OCI-LY3 (cell line): ENCODE data around the gene XNDC1N.
A peak's percentile ranks its signal among the peaks of the same experiment; 100 is the strongest.

Source experiments
- H2AFZ ChIP-seq: fragments of 200-600, 300-600 bp; shearing (Covaris generic); 2 replicates; pipeline ENCODE4 v1.6.0; 2014; ENCODE audit warnings: antibody characterized with exemption, low read depth, low read length
- H3K27ac ChIP-seq: fragments of 200-600, 300-600 bp; sonication (generic); 2 replicates; pipeline ENCODE4 v1.5.1; 2014; ENCODE audit warnings: mild to moderate bottlenecking, low read length, moderate library complexity, mixed read lengths
- H3K27me3 ChIP-seq: fragments of 200-600, 300-600 bp; sonication (generic); 2 replicates; pipeline ENCODE4 v1.6.1; 2014; ENCODE audit warnings: low read depth, low read length, mixed read lengths
- H3K36me3 ChIP-seq: fragments of 200-600, 300-600 bp; sonication (generic); replicated peaks from 2 replicates; pipeline ENCODE3; 2014; ENCODE audit warnings: low read depth, low read length, mixed read lengths
- H3K4me1 ChIP-seq: fragments of 300-600, 200-600 bp; sonication (generic); 2 replicates; pipeline ENCODE4 v1.6.1; 2014; ENCODE audit warnings: low read length, mixed read lengths
- H3K4me2 ChIP-seq: fragments of 200-600, 300-600 bp; sonication (generic); 2 replicates; pipeline ENCODE4 v1.6.1; 2014; ENCODE audit warnings: low read length, mixed read lengths
- H3K4me3 ChIP-seq: fragments of 300-600, 200-600 bp; sonication (generic); 2 replicates; pipeline ENCODE4 v1.5.1; 2014; ENCODE audit warnings: antibody characterized with exemption, mild to moderate bottlenecking, low read length, moderate library complexity
- H3K79me2 ChIP-seq: fragments of 300-600, 200-600 bp; shearing (Covaris generic); 2 replicates; pipeline ENCODE4 v1.6.1; 2014; ENCODE audit warnings: mild to moderate bottlenecking, low read length, mixed read lengths
- H3K9ac ChIP-seq: fragments of 300-600, 200-600 bp; shearing (Covaris generic); 2 replicates; pipeline ENCODE4 v1.6.0; 2014; ENCODE audit warnings: mild to moderate bottlenecking, low read length, moderate library complexity
- H3K9me3 ChIP-seq: fragments of 200-600, 300-600 bp; shearing (Covaris generic); 2 replicates; pipeline ENCODE4 v1.6.1; 2014; ENCODE audit warnings: low read length, mixed read lengths; ENCODE audit not compliant: insufficient read depth
- H4K20me1 ChIP-seq: fragments of 200-600, 300-600 bp; sonication (generic); 2 replicates; pipeline ENCODE4 v1.6.1; 2016; ENCODE audit warnings: low read length, mixed read lengths; ENCODE audit not compliant: insufficient read depth
- EZH2phosphoT487 ChIP-seq: fragments of 200-600 bp; shearing (Covaris generic); IDR thresholded peaks from 2 replicates; pipeline ENCODE4 v1.6.1; 2018; ENCODE audit warnings: antibody characterized with exemption, mixed run types, low read depth
- TF ChIP-seq, protein P1 (sequence below): fragments of 200-600, 300-600 bp; sonication (generic); IDR thresholded peaks from 2 replicates; pipeline ENCODE4 v1.5.1; 2014; ENCODE audit warnings: antibody characterized with exemption, low read length, low read depth

Gene XNDC1N

GRCh38 chr11:71971680-71972079 is 43.3 kb upstream of the XNDC1N start:
- TF ChIP-seq EZH2phosphoT487: no peak
- TF ChIP-seq, protein P1, sequence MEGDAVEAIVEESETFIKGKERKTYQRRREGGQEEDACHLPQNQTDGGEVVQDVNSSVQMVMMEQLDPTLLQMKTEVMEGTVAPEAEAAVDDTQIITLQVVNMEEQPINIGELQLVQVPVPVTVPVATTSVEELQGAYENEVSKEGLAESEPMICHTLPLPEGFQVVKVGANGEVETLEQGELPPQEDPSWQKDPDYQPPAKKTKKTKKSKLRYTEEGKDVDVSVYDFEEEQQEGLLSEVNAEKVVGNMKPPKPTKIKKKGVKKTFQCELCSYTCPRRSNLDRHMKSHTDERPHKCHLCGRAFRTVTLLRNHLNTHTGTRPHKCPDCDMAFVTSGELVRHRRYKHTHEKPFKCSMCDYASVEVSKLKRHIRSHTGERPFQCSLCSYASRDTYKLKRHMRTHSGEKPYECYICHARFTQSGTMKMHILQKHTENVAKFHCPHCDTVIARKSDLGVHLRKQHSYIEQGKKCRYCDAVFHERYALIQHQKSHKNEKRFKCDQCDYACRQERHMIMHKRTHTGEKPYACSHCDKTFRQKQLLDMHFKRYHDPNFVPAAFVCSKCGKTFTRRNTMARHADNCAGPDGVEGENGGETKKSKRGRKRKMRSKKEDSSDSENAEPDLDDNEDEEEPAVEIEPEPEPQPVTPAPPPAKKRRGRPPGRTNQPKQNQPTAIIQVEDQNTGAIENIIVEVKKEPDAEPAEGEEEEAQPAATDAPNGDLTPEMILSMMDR: no peak

DNA sequence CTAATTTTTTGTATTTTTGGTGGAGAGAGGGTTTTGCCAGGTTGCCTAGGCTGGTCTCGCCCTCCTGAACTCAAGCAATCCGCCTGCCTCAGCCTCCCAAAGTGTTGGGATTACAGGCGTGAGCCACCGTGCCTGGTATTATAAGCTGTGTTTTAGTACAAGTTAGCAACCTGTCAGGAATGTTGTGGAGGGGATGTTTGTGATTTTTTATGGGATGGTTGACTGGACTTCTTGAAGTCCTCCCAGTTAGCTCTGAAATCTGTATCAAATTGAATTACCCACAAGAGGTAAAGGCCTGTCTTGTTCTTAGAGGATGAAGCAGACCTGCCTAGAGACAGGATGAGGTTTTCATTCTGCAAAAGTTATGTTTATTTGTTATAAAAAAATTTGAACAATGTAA is 36.2 kb upstream of the XNDC1N start:
- Histone ChIP-seq H3K4me3 (no peak overlapping the region), H3K36me3 (peaks cover 37% of the 10 kb centered on the region), H2AFZ (no peak overlapping the region), H3K4me2 (no peak overlapping the region), H3K9me3 (no peaks in the 10 kb centered on the region), H3K9ac (no peak overlapping the region), H3K79me2 (peaks cover 14% of the 10 kb centered on the region), H3K27me3 (no peaks in the 10 kb centered on the region), H3K27ac (no peak overlapping the region), H4K20me1 (peaks cover 19% of the 10 kb centered on the region), H3K4me1 (peaks cover 18% of the 10 kb centered on the region)
- TF ChIP-seq, protein P1: no peak
- no peak for TF ChIP-seq EZH2phosphoT487

More at GRCh38 chr11:71971680-71972079, 43.3 kb upstream of the XNDC1N start:
- H3K4me3 ChIP-seq: no peak overlapping the region
- H3K4me2 ChIP-seq: no peak overlapping the region
- H3K9me3 ChIP-seq: no peaks in the 10 kb centered on the region
- H2AFZ ChIP-seq: no peak overlapping the region
- H4K20me1 ChIP-seq: no peaks in the 10 kb centered on the region
- H3K27ac ChIP-seq: no peak overlapping the region
- no peak overlapping the region for H3K9ac ChIP-seq
- H3K4me1 ChIP-seq: peaks cover 3% of the 10 kb centered on the region
- no peaks in the 10 kb centered on the region for H3K79me2 ChIP-seq
- peaks cover 28% of the 10 kb centered on the region for H3K36me3 ChIP-seq
- H3K27me3 ChIP-seq: no peaks in the 10 kb centered on the region

- TF ChIP-seq, protein P1: no peak
- TF ChIP-seq EZH2phosphoT487: no peak
- H3K4me2 ChIP-seq: no peak overlapping the region
Measured at GRCh38 chr11:71963468-71963867, 35.1 kb upstream of the XNDC1N start.

DNA sequence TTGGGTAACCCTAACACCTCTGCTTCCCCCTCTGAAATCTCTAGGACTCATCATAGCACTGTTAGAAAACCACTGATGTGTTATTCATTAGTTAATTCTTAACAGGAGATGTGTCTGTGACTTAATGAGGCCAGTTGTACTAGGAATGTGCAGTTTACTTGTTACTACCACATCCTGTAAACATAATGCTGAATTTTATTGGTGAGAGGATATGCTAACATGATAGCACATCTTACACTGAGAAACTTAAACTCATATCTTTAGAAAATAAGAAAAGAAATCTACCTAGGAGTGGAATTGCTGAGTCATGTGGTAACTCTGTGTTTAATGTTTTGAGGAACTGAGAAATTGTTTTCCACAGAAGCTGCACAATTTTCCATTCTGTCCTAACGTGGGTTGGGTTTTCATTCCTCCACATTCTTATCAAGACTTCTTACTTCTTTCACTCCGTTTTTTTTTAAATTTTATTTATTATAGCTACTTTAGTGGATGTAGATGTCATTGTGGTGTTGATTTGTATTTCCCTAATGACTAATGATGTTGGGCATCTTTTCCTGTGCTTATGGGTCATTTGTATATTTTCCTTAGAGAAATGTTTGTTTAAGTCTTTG is 34.1 kb upstream of the XNDC1N start:
- peaks cover 19% of the 10 kb centered on the region for H3K79me2 ChIP-seq
- H2AFZ ChIP-seq: no peak overlapping the region
- TF ChIP-seq, protein P1: no peak
- no peak for TF ChIP-seq EZH2phosphoT487
- peaks cover 23% of the 10 kb centered on the region for H4K20me1 ChIP-seq
- peaks cover 18% of the 10 kb centered on the region for H3K4me1 ChIP-seq
- H3K9ac ChIP-seq: no peak overlapping the region
- H3K27me3 ChIP-seq: no peaks in the 10 kb centered on the region
- H3K4me2 ChIP-seq: peak overlapping the region; percentile 45
- H3K4me3 ChIP-seq: 0 out of 2 replicates have a peak overlapping the region, but pooled peaks have one; percentile 2
- H3K27ac ChIP-seq: peak overlapping the region; percentile 68
- H3K9me3 ChIP-seq: no peaks in the 10 kb centered on the region
- H3K36me3 ChIP-seq: peaks cover 30% of the 10 kb centered on the region

More at GRCh38 chr11:71963468-71963867, 35.1 kb upstream of the XNDC1N start:
- no peak overlapping the region for H3K27ac ChIP-seq
- H2AFZ ChIP-seq: no peak overlapping the region
- H3K9me3 ChIP-seq: no peaks in the 10 kb centered on the region
- peaks cover 34% of the 10 kb centered on the region for H3K36me3 ChIP-seq
- H3K4me1 ChIP-seq: peaks cover 18% of the 10 kb centered on the region
- H3K79me2 ChIP-seq: peaks cover 19% of the 10 kb centered on the region
- no peak overlapping the region for H3K9ac ChIP-seq
- peaks cover 23% of the 10 kb centered on the region for H4K20me1 ChIP-seq
- H3K27me3 ChIP-seq: no peaks in the 10 kb centered on the region
- no peak overlapping the region for H3K4me3 ChIP-seq
